Measurements from ENCODE around the gene HIPK3.

DNA sequence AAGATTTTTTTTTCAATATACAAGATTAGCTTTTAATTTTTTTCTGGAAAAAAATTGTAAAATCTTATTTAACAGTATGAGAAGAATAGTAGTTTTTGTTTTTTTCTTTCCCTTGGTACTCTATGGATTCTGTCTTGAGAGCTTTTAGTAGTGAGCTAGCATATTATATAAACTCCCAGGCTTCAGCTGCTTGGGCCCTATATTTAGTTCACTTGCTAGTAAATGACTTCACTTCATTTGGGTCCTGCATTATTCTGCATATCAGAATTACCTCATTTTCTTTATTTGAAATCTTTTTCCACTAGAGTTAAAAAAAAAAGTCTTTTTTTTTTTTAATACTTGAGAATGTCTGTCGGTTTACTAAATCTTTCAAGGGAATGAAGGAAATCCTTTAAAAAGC is 33.1 kb downstream of the HIPK3 start:
- no peak for TF ChIP-seq TAF1 (IDR thresholded peaks at IDR 0.05; ENCODE audit: borderline replicate concordance, insufficient read depth, low read length)
- TF ChIP-seq, protein P1, sequence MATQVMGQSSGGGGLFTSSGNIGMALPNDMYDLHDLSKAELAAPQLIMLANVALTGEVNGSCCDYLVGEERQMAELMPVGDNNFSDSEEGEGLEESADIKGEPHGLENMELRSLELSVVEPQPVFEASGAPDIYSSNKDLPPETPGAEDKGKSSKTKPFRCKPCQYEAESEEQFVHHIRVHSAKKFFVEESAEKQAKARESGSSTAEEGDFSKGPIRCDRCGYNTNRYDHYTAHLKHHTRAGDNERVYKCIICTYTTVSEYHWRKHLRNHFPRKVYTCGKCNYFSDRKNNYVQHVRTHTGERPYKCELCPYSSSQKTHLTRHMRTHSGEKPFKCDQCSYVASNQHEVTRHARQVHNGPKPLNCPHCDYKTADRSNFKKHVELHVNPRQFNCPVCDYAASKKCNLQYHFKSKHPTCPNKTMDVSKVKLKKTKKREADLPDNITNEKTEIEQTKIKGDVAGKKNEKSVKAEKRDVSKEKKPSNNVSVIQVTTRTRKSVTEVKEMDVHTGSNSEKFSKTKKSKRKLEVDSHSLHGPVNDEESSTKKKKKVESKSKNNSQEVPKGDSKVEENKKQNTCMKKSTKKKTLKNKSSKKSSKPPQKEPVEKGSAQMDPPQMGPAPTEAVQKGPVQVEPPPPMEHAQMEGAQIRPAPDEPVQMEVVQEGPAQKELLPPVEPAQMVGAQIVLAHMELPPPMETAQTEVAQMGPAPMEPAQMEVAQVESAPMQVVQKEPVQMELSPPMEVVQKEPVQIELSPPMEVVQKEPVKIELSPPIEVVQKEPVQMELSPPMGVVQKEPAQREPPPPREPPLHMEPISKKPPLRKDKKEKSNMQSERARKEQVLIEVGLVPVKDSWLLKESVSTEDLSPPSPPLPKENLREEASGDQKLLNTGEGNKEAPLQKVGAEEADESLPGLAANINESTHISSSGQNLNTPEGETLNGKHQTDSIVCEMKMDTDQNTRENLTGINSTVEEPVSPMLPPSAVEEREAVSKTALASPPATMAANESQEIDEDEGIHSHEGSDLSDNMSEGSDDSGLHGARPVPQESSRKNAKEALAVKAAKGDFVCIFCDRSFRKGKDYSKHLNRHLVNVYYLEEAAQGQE (IDR thresholded peaks at IDR 0.05; ENCODE audit: insufficient read depth in 1 of 2, low read depth in 2 of 2, low read length in 2 of 2), result no peak
- no peak for TF ChIP-seq POLR2AphosphoS5 (IDR thresholded peaks at IDR 0.05; ENCODE audit: low read depth, low read length)
- TF ChIP-seq SIN3A (IDR thresholded peaks at IDR 0.05; ENCODE audit: borderline replicate concordance, insufficient read depth, low read length), result no peak
- no peak for TF ChIP-seq FOXP2 (optimal IDR thresholded peaks at IDR 0.05; ENCODE audit: borderline replicate concordance, extremely low read depth, extremely low read length, insufficient read depth)
